Umbilical cord (tissue), 2 donors: Measurements from ENCODE around the gene SRPK2. TPM values are rescaled to one million over a fixed set of nuclear protein-coding genes. Genes with fewer than 3 reads are reported as not detected.

Experiments
- DNase-seq: peaks from one replicate; pipeline ENCODE4 v3.0.0-alpha.2; 2015; ENCODE audit warnings: low spot score
- total RNA-seq: library from RNA; depleted of rRNA; stranded (reverse); fragments of >200 nt; gene quantifications from one replicate; pipeline ENCODE4 v1.2.3, GENCODE V29; 2014; ENCODE audit warnings: low replicate concordance; ENCODE audit not compliant: insufficient read depth

Gene SRPK2
- total RNA-seq, 1 donor from 2014 or later = 59.7 TPM

GRCh38 chr7:105224884-105225651, 163.7 kb downstream of the SRPK2 start:
- DNase-seq = no peak

DNA sequence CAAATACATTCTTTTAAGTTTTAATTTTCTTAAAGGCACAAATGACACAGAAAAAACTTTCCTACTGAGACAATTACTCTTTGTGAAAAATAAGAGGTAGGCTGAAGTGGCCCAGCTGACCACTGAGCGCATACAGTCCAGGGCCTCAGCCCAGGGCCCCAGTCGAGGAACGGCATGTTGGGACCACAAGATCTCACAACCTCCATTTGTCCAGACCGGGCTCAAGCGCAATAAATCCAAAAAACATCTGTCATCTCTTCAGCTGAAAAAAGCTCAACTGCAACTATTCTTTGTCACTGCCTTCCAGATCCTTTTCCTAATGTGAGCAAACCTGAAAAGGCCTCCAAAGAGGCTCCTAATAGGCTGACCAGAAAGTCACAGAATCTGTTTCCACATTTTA, 165.8 kb downstream of the SRPK2 start:
- no peak for DNase-seq

DNA sequence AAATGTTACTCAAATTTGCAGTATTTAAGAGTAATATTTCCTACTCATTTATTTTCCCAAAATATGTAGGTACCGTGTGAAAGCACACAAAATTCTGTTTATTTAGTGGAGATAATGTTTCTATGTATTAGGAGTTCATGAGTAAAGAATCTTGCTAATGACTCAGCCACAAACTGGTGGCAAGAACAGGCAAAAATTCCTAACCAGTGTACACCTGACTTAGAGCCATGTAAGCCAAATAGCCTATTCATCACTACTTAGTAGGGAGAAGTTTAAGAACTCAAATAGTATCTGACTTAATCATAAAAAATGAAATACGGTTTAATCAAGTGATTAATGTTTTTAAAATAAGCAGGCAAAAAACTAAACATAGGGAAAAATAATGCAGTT, 169.0 kb downstream of the SRPK2 start:
- no peak for DNase-seq

GRCh38 chr7:105218939-105219770, 169.6 kb downstream of the SRPK2 start:
- DNase-seq = peak; percentile 55

DNA sequence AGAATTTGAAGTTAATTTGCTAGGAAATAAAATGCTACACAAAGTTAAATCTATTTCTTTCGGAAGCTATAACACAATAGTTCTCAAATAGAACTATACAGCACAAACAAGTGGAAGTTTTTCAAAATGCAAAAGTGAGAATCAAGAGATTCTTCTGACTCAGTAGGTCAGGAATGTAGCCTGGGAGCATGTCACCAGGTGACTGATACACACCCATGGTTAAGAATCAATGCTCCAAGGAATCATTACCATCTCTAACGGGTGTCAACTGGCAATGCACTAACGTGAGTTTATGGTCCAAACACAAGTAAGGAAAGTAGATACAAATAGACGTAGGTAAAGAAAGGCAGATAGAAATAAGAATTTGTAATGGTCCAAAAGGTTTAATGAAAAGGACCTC, 170.5 kb downstream of the SRPK2 start:
- no peak for DNase-seq

- no peak for DNase-seq
These were observed 171.9 kb downstream of the SRPK2 start for GRCh38 chr7:105216786-105217185.

GRCh38 chr7:105215821-105216220, 172.9 kb downstream of the SRPK2 start:
- DNase-seq = no peak

DNA sequence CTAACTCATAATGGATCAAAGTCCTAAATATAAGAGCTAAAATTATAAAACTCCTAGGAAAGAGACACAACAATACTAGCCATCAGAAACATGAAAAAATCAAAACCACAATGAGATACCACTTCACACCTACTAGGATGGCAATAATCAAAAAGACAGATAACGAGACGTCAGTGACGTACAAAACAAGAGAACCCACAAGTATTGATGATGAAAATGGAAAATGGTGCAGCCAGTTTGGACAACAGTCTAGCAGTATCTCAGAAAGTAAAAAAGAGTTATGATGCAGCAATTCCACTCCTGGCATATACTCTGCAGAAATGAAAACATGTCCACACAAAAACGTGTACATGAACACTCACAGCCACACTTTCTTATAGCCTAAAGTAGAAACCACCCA, 173.5 kb downstream of the SRPK2 start:
- DNase-seq = no peak

DNA sequence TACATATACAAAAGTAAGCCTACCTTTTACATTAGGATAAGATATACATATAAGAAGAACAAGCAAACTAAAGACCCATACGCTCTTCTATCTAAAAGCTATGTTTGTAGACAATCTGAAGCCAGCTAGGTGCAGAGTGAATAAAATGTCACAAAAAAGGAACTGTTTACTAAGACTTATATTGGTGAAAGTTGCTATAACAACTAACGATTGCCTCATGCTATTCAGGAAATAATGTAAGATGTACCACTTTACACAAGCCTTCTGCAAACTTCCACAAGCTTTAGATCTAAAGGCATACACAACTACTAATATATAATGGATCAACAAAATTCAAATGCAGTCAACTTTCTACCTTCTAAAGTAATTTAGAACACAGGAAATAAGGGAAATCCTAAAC, 175.1 kb downstream of the SRPK2 start:
- no peak for DNase-seq

GRCh38 chr7:105212212-105212611, 176.5 kb downstream of the SRPK2 start:
- DNase-seq = no peak

- no peak for DNase-seq
These were observed 178.0 kb downstream of the SRPK2 start for GRCh38 chr7:105210721-105211205.

GRCh38 chr7:105209870-105210269, 178.9 kb downstream of the SRPK2 start:
- no peak for DNase-seq

GRCh38 chr7:105209433-105209832, 179.3 kb downstream of the SRPK2 start:
- DNase-seq = no peak

DNA sequence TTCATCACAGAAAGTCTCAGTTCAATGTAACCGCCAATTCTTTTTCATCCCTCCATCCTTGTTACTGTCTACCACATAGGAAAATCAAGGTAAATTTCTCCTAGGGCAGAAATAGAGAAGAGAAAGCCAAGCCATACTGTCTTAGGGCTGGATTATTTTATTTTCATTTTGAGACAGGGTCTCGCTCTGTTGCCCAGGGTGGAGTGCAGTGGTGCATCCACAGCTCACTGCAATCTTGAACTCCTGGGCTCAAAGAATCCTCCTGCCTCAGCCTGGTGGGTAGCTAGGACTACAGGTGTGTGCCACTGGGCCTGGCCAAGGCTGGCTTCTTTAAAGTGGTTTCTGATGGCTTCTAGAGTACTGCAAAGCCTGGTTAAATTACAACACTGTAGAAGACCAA, 181.7 kb downstream of the SRPK2 start:
- no peak for DNase-seq

DNA sequence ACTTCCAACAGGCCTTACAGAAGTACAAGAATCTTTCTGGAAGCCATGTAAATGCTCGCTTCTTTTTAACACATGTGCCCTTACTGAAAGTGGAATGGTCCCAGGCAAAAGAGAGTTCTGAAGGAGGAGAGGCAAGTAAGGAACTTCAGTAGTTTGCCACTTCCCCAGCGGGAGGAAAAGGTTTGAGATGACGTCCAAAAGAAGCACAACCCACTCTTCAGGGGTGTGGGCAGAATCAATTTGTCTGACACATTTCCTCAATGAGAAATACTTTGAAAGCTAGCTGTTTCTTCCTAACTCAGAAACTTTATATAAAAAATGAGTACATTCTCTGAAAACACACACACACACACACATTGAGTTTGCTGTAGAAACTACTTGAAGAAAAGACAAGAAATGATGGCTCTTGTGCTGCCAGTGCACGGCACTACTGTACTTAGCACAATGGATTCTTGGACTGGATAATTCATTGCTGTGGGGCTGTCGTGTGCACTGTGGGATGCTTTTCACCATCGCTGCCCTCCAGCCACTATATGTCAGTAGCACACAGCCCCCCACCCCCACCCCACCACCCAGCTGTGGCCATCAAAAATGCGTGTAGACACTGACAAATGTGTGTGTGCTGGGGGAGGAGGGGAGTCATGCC, 183.0 kb downstream of the SRPK2 start:
- DNase-seq = no peak

DNA sequence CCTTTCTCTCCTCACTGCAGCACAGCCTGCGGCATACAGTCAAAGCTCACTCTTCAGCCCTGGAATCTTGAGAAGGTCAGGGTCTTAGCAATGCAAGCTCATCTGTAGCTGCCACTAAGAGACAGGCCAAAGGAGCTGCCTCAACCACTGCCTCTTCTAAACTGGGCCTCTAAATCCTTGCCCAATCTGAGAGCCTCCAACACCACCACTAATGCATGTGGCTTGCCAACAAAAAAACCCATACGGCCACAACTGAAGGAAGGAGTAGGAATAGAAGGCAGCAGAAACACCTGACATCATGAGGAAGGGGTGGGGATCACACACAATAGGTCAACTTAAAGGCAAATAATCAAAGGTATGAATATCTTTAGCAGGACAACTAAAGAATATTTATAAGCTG, 183.8 kb downstream of the SRPK2 start:
- DNase-seq = no peak

- DNase-seq = no peak
These were observed 184.2 kb downstream of the SRPK2 start for GRCh38 chr7:105204520-105204919.

DNA sequence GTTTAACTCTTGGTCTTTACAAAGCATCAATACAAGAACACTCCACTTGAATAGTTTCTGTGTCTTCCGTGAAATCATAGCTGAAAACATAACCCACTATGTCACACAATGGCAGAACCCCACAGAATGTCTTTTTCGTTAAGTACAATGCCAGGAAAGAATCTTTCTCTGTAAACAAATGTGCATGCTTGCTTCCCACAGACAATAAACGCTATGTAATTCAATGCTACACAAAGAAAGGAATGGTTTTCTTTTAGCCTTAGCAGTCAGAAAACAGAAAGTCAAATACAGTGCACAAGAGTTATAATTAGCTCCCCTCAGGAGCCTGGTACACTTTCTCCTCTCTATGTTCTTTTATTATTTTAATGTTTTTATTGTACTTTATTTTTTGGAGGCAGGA, 186.1 kb downstream of the SRPK2 start:
- DNase-seq = no peak

DNA sequence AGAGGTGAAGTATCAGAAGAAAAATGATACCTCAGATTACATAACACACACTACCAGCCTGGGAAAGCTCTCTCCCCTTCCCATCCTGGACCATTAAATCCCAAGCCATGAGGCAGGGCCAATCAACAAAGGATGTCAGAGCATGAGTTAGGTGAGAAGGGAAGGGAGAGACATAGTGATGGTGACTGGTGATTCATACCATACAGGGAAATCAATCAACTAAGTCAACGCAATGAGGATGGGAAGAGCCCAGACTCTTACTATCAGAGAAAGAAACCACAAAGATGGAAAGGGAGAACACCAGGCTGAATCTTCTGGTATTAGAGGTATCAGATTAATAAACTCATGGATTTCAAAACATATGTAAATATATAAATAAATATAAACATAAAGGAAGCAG, 189.3 kb downstream of the SRPK2 start:
- no peak for DNase-seq

DNA sequence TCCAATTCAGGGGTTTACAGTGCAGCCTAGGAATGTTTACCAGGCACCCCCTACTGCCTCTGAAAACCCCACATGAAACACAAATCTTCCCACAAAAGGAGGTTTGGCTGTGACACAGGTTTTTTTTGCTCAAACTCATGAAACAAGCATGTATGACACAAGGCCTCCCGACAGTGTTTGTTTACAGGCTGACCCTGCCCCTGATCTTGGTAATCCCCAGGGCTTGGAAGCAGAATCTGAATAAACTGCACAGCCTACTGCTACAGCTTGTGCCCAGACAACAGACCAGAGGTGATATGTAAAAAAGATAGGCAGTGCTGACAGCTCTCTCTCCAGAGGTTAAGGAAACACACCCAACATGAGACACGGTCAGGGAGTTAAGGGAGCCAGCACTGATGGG, 190.5 kb downstream of the SRPK2 start:
- DNase-seq = peak; percentile 80

DNA sequence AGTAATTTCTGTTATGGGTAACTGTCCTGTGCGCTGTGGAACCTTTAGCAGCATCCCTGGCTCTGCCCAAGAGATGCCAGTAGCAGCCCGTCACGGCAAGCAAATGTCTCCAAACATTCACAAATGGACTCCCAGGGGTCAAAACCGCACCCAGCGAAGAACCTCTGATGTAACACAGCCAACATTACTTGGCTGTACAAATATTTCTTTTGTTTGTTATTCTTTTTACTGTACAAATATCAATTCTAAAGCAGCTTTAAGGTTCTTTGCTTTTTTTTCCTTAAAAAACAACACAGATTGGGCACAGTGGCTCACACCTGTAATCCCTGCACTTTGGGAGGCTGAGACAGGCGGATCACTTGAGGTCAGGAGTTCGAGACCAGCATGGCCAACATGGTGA, 192.2 kb downstream of the SRPK2 start:
- DNase-seq = no peak

GRCh38 chr7:105195891-105196290, 192.8 kb downstream of the SRPK2 start:
- no peak for DNase-seq
